IPS-18c (cell line): ENCODE measurements around the gene PPP1R36.
"Not testable (repeated sequence)": the region's sequence is repeated elsewhere in the genome, so short reads cannot be mapped to it uniquely, and the experiment has no call there.

Source experiments
- H3K4me3 ChIP-seq: 2 replicates; pipeline ENCODE4 v1.7.0; 2013; ENCODE audit warnings: low read depth, mild to moderate bottlenecking, low read length, moderate library complexity; ENCODE audit not compliant: insufficient read depth
- H3K9me3 ChIP-seq: one replicate; pipeline ENCODE4 v1.6.1; 2013; ENCODE audit warnings: mild to moderate bottlenecking, low read length, moderate library complexity; ENCODE audit not compliant: control insufficient read depth, insufficient read depth

Gene PPP1R36

DNA sequence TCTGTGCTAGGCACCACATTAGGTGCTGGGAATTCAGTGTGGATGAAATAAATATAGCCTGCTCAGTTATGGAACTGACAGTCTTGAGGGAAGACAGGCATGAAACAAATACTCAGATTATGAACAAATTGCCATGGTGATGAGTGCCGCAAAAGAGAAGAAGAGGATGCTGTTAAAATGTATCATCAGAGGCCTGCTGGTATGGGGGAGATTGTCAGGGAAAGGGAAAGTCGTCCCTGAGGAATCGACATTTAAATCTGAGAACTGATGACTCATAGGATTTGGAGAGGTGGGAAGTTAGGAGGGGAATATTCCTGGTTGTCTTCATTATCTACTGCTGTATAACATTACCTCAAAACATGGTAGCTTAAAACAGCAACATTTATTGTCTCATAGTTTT is 42.0 kb downstream of the PPP1R36 start:
- Histone ChIP-seq H3K4me3 (no peak overlapping the region), H3K9me3 (no peaks in the 10 kb centered on the region)

DNA sequence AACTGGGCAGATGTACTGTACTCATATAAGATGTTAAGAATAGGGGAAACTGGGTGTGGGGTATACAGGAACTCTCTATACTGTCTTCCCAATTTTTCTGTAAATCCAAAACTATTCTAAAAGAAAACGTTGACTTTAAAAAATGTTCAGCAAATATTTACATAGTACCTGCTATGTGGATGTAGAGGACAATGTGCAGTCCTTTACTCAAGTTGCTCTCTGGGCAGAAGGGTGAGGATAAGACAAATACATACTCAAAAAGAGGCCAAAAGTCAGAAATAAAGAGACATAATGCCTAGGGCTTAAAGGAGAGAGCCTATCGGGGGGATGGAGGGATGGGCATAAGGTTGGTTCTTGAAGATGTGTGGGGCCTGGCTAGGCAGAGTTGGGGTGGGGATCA is 44.7 kb downstream of the PPP1R36 start:
- no peaks in the 10 kb centered on the region for H3K9me3 ChIP-seq
- H3K4me3 ChIP-seq, result no peak overlapping the region

DNA sequence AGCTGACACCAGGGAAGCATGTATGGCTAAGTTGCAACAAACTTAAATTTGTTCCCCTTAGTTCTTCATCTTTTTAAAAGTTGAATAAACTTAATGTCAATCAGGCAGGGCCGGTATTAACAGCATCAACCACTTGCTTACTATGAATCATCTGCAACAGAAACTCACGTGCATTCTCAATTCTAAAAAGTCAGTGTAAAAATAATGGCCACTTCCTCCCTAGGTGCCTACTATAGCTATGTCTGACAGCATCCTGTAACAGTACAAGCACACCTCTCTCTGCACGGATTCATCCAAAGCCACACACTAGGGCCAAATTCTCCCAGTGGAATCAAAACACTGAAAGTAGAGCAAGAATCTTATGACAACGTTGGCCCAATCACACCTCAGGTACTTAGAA is 48.6 kb downstream of the PPP1R36 start:
- Histone ChIP-seq H3K4me3 (no peak overlapping the region), H3K9me3 (no peaks in the 10 kb centered on the region)

DNA sequence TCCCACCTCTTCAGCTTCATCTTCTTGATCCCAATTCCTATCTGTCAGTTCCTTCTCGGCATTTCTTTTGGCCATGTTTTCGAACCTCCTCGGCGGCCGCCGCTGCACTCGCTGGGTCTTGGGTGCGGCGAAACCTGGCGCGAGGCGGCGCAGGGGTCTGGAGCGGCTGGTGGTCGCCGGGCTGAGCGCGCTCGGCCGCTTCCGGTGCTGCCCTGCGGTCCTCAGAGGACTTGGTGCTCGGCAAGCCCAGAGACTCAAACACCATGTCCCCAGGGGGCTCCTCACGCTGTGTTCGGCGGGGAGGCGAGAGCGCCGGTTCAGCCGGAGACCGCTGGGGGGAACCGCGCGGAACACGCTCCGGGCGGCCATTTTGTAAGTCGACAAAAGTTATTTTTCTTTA is 51.8 kb downstream of the PPP1R36 start:
- no peak overlapping the region for H3K4me3 ChIP-seq

DNA sequence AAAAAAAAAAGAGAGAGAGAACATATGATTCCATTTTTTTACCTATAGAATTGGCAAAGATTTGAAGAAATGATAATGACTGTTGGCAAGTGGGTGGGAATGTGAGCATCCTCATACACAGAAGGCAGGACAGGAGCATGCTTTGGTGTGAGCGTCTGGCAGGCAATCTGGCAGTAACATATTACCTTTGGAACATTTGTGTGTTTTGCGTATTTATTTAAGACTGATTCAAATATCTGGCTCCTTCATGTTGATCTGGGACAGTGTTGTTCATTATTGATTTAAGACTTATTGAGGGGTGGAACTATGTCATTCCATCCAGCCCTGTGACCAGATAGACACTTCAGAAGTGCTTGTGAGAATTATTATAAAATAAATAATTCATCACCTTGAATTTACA is 53.1 kb downstream of the PPP1R36 start:
- no peaks in the 10 kb centered on the region for H3K9me3 ChIP-seq

More for the DNA sequence above, 51.8 kb downstream of the PPP1R36 start:
- no peaks in the 10 kb centered on the region for H3K9me3 ChIP-seq

DNA sequence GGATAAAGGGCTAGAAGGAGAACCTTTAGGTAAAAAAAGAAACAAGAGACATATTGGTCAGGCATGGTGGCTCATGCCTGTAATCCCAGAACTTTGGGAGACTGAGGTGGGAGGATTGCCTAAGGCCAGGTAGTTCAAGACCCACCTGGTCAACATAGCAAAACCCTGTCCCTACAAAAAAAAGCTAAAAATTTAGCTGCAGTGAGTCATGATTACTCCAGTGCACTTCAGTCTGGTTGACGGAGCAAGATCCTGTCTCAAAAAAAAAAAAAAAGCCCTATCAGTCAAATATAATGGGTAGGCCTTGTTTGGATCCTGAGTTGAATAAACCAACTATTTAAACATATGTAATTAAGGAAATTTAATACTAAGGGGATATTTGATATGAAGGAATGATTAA is 54.2 kb downstream of the PPP1R36 start:
- H3K9me3 ChIP-seq, result no peaks in the 10 kb centered on the region

More for the DNA sequence above, 53.1 kb downstream of the PPP1R36 start:
- H3K4me3 ChIP-seq, result no peak overlapping the region

DNA sequence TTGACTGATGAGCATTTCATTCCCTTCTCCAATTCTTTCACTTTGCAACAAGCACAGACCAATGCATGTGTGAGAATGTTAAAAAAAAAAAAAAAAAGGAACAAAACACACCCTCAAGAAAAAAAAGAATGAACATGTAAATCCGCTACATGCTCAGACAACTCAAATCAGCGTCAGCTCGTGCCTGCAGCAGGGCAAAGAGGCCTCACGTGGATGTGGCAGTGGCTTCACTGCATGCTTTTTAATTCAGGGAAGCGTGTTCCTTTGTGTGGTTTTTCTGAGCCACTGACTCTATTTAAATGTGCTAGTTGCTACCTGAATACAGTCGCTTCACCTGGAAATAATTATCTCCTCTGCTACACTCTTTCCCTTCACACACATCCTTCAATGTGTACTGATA is 55.1 kb downstream of the PPP1R36 start:
- no peak overlapping the region for H3K4me3 ChIP-seq

More for the DNA sequence above, 54.2 kb downstream of the PPP1R36 start:
- no peak overlapping the region for H3K4me3 ChIP-seq

DNA sequence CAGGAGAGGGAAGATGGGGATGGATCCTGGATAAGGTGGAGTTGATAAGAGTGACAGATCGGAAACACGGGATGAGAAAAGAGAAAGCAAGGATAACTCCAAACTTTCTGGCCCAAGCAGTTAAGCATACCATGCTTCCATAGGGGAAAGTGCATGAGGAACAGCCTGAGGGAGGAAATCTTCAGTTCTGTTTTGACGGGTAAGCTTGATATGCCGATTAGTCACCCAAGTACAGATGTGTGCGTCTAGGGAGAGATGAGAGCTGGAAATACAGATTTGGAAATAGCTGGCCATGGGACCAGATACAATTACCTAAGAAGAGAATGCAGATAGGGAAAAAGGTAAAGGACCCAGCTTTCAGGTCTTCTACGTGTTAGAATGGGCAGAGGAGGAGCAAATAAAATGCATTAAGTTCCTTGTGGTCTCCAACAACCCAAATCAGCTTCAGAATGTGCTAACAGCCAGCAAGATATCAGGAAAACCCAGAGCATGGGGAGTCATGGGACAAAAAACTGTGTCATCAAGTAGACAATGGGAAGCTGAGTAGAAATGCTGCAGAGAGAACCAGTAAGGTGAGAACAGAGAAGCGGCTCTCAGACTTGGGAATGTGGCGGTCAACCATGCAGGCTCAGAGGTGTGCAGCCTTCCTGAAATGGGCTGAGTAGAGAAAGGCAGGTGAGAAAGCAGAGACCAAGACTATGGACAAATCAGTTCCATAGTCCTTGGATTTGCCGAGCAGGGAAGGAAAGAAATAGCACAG is 56.3 kb downstream of the PPP1R36 start:
- Histone ChIP-seq H3K9me3 (no peaks in the 10 kb centered on the region), H3K4me3 (no peak overlapping the region)

More for the DNA sequence above, 55.1 kb downstream of the PPP1R36 start:
- H3K9me3 ChIP-seq, result no peaks in the 10 kb centered on the region

DNA sequence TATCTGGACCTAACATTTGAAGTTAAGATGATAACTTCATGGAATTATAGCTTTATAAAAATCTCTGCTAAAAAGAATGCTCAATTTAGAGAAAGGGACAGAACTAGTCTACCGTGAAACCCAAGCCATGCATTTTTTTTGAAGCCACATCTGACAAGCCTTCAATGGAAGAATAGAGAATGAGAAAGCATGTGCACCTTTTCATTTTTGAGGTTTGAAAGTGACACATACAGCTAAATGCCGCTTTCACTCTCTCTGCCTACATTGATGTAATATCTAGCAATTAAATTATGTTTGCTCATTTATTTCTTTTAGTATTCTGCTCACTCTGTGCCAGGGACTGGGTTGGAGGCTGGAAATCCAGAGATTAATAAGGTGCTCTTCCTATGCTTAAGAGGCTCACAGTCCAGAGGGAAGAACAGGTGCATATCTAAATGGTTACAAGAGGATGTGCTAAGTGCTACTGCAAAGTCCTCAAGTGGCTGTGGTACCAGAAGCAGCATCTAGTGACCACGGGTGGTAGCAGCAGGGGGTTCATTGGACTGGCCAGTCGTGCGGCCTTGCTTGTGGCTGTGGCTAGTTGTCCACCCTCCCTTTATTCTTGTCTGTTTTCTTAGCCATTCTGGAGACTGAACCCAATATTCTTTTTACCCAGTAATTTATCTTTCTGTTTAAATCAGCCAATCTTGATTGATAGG is 60.4 kb downstream of the PPP1R36 start:
- Histone ChIP-seq H3K4me3 (no peak overlapping the region), H3K9me3 (no peaks in the 10 kb centered on the region)

DNA sequence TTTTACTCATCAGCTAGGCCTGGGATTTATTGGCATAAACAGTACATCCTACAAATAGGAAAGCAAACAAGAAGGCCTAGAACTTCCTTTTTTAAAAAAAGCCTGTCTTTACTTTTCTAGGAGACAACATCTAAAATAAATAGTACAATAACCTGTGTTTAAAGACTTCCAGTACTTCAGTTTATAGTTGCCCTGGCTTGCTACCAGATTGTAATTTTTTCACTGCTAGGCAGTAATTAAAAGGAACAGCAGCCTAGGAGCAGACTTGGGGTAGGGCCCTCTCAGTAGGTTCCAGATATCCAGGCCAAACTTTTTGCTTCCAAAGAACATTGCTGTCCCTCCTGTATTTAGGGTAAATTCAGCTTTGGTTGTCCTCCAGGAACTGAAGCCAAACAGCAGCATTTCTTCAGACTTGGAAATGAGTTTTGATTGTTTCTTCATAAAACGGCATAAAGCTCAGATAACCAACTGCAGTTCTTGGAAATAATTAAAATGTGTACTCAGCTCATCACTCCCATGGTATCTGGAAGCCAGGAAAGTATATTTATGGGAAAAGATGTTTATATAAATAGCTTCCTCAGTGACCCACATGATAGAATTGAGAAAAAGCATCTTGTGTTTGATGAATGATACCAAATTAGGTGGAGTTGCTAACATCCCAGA is 61.7 kb downstream of the PPP1R36 start:
- H3K4me3 ChIP-seq, result no peak overlapping the region

DNA sequence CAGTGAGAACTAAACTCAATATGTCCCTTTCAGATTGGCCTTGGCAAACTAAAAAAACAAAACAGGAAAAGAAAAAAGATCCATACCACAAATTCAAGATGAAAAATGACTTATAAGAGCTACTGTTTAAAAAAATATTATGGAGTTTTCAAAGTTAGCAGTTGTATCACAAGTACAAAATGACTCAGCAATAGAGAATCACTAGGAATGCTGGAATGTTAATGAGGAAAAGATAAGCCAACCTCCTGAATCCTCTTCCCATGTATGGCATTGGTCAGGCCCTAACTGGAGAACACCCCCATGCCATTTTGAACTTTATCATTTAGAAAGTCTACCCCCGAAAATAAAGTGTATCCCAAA is 62.2 kb downstream of the PPP1R36 start:
- Histone ChIP-seq H3K4me3 (no peak overlapping the region), H3K9me3 (no peaks in the 10 kb centered on the region)

More for the DNA sequence above, 61.7 kb downstream of the PPP1R36 start:
- H3K9me3 ChIP-seq, result no peaks in the 10 kb centered on the region

DNA sequence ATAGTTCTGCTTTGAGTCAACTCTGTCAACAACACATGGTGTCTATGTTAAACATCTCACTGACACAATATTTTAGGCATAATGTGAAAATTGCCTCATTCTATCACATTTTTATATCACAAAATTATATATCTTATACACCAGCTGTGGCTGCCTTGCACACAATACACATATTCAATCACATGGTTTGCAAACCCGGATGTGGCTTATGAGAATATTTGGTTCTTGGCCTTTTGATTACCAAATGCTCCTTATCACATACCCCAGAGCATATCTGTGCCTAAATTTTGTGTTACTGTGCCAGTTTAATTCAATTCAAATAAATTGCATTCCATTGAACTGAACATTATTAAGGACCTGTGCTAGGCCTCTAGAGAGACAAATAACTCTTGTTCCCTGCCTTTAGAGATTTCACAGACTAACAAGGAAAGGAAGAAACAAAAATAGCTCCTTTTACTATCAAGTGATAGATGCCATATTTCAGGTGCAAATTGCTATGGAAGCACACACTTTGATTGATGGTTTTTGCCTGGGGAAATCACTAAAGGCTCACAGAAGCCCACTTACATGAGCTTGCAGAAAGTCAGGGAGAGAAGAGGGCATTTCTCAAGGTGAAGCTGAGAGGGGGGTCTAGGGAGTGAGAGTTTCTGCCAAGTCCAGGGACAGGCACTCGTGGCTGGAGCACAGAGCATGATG is 63.4 kb downstream of the PPP1R36 start:
- Histone ChIP-seq H3K4me3 (no peak overlapping the region), H3K9me3 (no peaks in the 10 kb centered on the region)

DNA sequence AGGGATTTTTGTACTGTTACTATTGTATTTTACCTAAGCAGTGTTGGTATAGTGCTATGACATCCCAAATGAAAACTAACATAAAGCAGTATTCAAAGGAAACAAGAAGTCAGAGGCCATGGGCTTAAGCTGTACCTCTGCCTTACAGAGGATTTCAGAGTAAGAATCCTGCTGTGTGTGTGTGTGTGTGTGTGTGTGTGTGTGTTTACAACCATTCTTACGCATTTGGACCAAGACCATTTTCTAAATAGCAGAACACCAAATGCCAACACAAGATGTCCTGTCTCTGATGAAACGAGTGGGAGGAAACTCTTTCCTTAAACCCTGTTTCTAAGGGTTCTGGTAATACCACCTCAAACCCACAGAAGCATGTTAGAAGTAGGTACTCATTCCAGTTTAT is 64.4 kb downstream of the PPP1R36 start:
- Histone ChIP-seq H3K4me3 (no peak overlapping the region), H3K9me3 (no peaks in the 10 kb centered on the region)

DNA sequence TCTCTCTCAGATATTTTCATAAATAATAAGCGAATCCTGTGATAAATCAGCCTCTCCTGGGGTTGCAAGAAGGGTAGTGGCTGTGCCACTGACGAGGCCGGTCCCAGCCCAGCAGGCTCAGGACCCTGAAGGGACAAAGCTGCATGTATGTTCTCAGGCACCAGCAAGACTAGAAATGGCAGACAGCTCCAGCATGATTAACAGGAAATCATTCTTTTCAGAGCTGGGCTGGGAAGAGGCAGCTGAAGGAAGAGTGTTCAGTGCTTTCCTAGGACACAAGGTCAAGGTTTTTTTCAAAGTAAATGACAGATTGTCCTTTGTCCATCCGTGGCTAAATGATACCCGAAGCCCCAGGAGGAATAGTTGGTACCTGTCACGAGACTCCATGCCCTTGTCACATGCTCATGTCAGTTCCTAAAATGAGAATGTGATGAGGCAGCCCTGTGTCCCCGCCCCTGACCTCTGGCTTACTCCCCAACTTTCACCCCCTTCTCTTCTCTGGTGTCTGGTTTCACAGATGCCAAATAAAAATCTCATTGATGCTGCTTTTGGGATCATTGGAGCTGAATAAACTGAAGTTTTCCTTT is 65.1 kb downstream of the PPP1R36 start:
- Histone ChIP-seq H3K9me3 (no peaks in the 10 kb centered on the region), H3K4me3 (no peak overlapping the region)

DNA sequence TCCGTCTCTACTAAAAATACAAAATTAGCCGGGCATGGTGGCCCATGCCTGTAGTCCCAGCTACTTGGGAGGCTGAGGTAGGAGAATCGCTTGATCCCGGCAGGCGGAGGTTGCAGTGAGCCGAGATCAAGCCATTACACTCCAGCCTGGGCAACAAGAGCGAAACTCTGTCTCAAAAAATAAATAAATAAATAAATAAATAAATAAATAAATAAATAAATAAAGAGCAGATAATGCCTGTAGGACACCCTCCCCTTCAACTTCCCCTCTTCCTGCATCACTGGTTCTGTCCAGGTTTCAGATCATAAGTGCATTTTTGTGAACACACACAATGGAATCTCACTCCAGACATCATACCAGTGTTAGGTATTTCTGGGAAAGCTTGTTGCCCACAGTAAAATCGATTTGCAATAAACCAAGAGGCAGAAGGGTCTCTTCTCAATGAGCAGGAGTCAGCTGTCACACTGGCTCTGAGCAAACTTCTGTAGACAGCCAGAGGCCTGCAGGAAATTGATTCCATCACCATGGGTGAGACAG is 68.2 kb downstream of the PPP1R36 start:
- H3K4me3 ChIP-seq, H3K9me3 ChIP-seq: not testable (repeated sequence)

DNA sequence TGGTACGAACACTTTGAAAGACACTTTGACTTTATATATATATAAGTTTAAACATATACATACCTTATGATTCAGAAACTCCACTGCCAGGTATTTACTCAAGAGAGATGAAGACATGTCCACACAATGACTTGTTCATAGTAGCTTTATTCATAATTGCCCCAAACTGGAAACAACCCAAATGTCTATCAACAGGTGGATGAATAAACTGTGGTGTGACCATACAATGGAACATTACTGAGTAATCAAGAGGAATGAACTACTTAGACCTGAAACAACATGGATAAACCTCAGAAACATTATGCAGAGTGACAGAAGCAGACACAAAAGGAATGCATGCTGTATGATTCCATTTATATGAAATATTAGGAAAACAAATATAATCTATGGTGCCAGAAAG is 71.1 kb downstream of the PPP1R36 start:
- H3K9me3 ChIP-seq, result no peaks in the 10 kb centered on the region
- no peak overlapping the region for H3K4me3 ChIP-seq

DNA sequence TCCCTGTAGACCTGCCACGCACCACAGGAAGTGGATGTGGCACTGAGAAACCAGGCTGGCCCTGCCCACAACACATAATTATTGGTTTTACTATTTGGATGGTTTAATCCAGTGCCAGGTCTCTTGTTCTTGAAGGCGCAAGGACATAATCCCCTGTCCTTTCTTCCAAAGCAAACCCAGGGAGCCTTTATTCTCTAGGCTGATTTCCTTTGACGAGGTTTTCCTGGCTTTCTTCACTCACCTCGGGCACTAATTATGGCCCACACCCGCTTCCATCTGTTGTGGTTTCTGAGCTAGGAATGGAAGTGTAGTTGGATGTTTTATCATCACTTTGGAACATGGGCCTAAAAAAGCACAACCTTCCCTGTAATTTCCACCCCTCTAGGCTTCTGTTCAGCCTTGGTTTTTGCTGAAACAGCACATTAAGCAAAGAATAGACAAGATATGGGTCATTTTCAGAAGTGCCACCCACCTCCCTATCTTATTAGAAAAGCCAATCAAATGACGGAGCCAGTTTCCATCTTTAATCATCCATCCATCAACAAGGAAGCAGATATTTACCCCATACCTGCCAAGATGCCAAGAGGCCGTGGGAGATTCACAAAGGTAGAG is 73.9 kb downstream of the PPP1R36 start:
- H3K4me3 ChIP-seq, result no peak overlapping the region
- H3K9me3 ChIP-seq, result no peaks in the 10 kb centered on the region
